Endometrium (tissue), 2 donors: Measurements from ENCODE around the gene HOXB6.

Source experiments
- FAIRE-seq: peaks from 2 replicates; lab custom pipeline; 2012; peaks lifted over from hg19 to GRCh38; lab: Jason Lieb, UNC
- donor health status: control.
- donor health status: control.

HOXB6 gene

GRCh38 chr17:48634493-48635208 is 29.9 kb upstream of the HOXB6 start:
- no peak for FAIRE-seq

DNA sequence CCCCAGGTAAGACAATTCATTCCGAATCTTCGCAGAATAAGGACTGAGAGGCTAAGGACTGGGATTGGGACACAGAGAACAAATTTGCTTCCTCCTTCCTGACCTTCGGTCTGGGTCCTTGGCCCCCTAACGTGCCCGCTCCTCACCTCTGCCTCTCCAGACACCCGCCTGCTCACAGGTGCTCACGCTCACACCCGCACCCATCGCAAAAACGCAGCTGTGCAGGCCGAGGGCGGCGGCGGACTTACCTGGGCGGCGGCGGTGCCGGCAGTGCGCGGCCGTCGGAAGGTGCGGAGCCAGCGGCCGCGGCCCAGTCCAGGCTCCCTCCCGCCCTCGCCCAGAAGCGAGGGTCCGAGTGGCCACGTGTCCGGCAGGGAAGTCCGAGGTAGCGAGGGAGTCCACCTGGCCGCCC is 28.5 kb upstream of the HOXB6 start:
- FAIRE-seq: no peak

- no peak for FAIRE-seq
Observed at GRCh38 chr17:48632579-48633265, 27.9 kb upstream of the HOXB6 start.

- no peak for FAIRE-seq
Observed at GRCh38 chr17:48631693-48632578, 27.1 kb upstream of the HOXB6 start.

GRCh38 chr17:48630925-48631692 is 26.3 kb upstream of the HOXB6 start:
- FAIRE-seq: no peak

DNA sequence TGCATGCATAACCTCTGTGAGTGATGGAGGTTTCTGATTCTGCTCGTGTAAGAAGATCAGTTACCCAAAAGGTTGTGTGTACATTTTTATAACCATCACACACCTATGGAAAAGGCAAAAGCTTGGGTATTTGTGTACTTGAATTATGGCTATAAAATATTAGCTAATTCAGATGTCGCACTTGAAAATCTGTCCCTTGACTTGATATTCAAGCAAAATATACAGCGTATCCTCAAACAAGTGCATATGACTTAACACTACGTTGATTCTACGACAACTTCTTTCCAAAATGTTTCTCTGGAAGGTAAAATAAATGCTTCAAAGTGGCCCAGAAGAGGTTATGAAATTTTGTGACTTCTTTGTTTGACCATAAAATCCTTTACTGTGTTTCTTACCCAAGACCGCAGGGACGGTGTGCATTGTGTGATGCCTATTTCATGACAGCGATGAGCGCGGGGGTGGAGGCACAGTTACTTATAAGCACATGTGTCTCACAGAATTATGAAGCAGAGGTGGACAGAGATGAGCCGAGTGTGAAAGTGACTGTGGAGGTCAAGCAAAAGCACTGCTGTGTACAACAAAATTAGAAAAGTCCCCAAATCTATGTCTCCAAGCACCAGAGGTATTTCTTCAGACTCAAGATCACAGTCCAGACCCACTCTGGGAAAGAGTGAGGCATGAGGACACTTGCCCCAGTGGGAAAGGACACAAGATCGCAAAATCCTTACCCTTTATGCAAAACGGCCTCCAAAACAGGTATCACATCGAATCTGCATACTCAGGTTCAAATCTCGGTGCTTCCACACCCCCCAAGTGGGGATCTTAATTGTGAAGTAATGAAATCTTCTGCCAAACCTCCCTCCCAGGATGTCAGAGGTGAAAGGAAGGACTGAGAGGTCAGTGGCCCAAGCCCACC is 25.5 kb upstream of the HOXB6 start:
- FAIRE-seq: no peak

- FAIRE-seq: no peak
Observed at GRCh38 chr17:48629411-48629759, 24.6 kb upstream of the HOXB6 start.

DNA sequence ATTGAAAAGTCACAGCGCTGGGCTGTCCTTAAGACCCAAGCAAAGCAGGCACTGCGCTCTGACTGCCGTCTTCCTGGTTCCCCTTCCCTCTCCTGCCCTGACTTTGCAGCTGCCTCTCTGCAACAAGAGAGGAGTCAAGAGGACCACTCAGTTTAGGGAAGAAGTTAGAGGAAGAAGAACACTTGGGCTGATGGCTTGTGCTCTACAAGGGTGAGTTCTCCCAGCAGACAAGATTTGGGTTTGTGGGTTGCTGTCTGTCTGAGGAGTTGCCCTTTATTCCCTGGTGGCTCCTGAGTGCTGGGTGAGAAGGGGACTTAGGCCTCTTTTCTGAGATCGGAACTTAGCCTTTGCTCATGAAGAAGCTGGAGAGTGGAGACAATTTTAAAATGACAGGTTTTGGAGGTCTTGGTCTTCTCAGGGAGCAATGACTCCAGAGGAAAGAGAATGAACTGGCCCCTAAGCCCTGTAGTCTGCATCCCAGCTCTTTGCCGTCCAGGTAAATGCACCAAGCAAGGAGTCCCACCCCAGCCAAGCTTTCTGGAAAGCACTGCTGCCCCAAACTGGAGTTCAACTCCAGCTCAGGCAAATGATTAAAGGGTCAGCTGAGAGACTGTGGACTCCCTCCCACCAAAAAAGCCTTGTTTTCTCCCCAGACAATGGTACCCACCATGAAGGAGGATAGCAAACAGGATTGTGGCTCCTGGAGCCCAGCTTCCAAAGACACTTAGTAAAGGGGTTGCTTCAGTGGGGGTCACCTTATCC is 24.0 kb upstream of the HOXB6 start:
- FAIRE-seq: no peak

DNA sequence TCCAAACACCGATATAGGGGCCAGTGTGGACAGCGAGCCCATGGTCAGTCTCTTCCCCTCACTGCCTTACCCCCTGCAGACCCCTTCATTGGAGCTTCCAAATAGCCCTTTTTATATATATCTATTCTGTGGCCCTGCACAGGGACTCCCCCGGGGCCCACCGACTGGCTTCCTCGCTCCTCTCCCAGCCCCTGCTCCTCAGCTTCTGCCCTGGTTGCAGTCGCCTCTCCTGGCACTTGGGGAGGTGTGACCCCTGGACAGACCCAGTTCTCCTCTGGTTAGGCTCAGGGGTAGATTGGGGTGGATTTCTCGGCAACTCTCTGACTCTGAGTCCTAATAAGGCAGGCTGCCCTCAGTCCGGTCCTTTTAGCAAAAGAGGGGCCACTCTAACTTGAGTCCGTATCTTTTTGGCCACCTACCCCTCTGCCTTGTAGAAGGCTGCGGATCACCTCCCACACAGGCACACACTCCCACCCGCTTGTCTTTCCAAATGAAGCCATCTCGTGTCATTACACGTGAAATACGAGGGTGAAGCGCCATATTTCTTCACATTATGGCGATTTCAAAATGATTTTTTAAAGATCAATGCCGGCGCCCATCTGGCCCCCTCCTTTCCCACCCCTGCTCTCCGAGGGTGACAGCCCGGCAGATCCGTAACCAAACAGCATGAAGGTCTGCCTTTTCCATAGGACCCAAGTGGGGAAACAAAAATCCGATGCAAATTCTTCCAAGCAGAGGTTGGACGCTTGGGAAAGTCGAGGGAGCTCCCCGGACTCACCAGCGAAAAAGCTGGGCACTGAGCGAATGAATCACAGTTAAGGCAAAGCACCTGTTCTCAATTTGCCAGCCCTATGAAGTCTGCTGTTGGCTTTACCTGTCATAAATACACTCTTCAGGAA is 23.1 kb upstream of the HOXB6 start:
- FAIRE-seq: no peak

DNA sequence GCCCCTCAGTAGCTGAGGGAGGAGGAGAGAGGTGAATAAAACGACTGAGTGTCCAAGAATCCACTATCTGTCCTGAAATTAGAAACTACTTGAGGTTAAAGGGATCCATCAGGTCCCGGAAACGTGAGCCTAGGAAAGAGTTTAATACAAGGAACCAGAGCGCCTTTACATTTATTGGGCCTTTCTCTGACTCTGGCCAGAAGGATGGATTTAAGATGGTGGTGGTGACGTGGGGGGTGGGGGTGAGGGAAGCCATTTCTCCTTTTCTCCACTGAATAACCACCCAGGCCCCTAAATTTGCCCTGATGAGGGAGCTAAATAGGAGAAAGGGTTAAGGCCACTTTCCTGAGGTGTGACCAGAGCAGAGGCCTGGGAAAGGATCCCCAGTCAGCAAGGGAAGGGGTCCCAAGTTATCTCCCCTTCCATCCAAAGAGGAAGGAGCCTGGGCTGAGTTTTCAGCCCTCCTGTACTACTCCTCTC is 22.4 kb upstream of the HOXB6 start:
- FAIRE-seq: no peak

- FAIRE-seq: no peak
Observed at GRCh38 chr17:48626245-48627117, 21.7 kb upstream of the HOXB6 start, which contains the start of gene HOXB9. Gene HOXB9, minus strand, starts transcription at chr17:48626358. Its CDS starts 89 bp downstream, at chr17:48626269.

GRCh38 chr17:48625495-48626244 is 20.9 kb upstream of the HOXB6 start:
- no peak for FAIRE-seq

DNA sequence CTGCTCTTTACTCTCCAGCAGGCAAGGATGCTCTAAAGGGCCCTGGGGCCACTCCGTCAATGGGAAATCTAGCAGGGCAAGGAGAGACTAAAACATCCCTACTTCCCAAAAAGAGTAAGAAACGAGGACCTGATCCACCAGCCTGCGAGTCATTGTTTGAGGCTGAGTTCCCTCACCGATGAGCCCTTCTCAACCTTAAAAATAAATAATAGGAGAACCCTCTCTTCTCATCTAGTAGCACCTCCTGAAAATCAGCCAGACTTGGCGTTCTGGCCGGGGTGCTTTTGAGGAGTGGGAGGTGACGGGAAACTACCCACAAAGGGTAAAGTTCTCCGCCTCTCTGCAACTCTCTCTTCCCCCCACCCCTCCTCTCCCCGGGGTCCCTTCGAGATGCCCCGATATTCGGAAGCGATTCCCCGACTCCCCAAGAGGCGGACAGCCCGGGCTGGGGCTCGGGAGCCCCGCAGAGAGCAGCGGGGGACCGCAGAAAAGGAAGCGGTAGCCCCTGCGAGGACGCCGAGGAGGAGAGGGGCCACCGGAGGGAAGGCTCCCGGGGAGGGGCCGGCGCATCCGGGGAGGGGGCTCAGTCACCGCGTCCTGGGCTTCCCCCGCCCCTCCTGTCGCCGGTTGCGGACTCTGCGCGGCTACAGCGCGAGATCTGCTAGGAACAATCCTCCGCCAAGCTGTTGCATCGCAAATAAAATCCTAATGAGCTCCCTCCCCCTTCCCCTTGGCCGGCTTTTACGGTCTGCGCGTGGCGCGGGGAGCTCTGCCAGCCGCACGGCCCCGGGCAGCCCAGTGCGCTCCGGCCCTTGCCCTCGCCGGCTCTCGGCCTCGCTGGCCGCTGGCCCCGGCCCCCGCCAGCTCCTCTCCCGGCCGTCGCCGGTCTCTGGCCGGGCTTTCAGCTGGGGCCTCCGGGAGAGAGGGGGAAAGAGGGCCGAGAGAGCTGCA is 20.0 kb upstream of the HOXB6 start:
- no peak for FAIRE-seq

GRCh38 chr17:48624118-48624517 is 19.3 kb upstream of the HOXB6 start:
- FAIRE-seq: no peak

GRCh38 chr17:48623583-48623982 is 18.8 kb upstream of the HOXB6 start:
- FAIRE-seq: no peak

DNA sequence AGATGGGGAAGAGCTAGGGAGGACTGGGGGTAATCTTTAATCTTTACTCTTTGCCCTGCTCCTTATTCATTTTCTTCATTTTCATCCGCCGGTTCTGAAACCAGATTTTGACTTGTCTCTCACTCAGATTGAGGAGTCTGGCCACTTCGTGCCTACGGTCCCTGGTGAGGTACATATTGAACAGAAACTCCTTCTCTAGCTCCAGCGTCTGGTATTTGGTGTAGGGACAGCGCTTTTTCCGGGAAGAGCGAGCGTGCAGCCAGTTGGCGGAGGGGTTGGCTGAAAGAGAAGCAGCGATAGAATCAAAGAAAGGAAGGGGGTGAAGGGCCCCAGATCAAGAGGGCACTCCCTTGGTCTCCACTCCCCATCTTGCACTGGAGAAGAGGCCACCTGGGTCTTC is 18.1 kb upstream of the HOXB6 start:
- no peak for FAIRE-seq
